ENCODE measurements around the gene EYS. TPM values are rescaled to one million over a fixed set of nuclear protein-coding genes. Genes with fewer than 3 reads are reported as not detected.

The EYS gene
- total and polyA plus RNA-seq, 2 experiments from 2014 or later: 0.04 TPM; not detected in 1

GRCh38 chr6:64064919-64065318, 1642.1 kb downstream of the EYS start:
- H3K4me3 ChIP-seq: no peak overlapping the region
- H3K27ac ChIP-seq: no peak overlapping the region
- no peak overlapping the region for H3K9ac ChIP-seq
- H3K4me2 ChIP-seq (ENCODE audit: unreplicated experiment): no peak overlapping the region
- no peaks in the 10 kb centered on the region for H3K9me3 ChIP-seq (ENCODE audit: low read depth)
- no peaks in the 10 kb centered on the region for H3K36me3 ChIP-seq (ENCODE audit: low read depth)
- no peaks in the 10 kb centered on the region for H3K27me3 ChIP-seq (replicated peaks; ENCODE audit: insufficient read depth)
- in situ Hi-C loops (cut with MboI): no loop called here
- no peaks in the 10 kb centered on the region for H3K4me1 ChIP-seq (ENCODE audit: insufficient read depth)
- TF ChIP-seq EZH2phosphoT487 (IDR thresholded peaks at IDR 0.05; ENCODE audit: insufficient read depth, low read depth): no peak
- TF ChIP-seq EZH2 (IDR thresholded peaks at IDR 0.05; ENCODE audit: insufficient read depth, poor library complexity, severe bottlenecking): no peak
- 11% methylated on average over 1 of the region's 1 CpG for WGBS, 2 experiments (ENCODE audit: low coverage in 1 of 2, low lambda C conversion rate in 2 of 2, missing lambda C conversion rate in 2 of 2)
- no peaks in the 10 kb centered on the region for H3K79me2 ChIP-seq (ENCODE audit: insufficient read depth)
- no peak overlapping the region for H2AFZ ChIP-seq
- no peaks in the 10 kb centered on the region for H3F3A ChIP-seq (ENCODE audit: insufficient read depth)
- DNase-seq: no peak
- no peaks in the 10 kb centered on the region for H3K9me2 ChIP-seq (ENCODE audit: insufficient read depth)
- no peaks in the 10 kb centered on the region for H4K20me1 ChIP-seq (ENCODE audit: insufficient read depth)

DNA sequence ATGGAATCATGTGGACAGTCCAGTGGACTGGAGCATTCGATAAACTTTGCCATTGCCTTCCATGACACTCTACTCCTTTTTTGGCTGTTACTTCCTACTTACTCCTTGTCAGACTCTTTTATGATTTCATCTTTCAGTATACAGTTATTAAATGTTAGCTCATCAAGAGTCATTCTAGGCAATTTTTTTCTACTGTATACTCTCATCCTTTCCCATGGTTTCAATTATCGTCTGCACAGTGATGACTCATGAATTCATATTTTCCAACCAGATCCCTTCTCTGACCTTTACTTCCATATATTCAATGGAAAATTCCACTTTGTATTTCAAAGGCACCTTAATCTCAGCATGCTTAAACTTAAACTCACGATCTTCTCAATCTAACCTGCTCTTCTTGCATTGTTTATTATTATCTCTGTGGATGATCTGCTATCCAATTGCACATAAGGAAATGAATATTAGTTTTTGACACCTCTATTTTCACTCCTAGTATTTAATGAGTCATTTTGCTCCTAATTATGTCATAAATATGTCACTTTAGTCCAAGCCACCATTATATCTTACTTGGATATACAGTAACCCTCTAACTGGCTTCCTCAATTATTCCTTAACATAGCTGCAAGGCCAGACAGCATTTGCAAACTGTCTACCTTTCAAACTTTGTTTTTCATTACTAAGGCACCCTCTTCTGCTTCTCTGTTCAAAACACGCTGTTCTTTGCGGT, 1643.9 kb downstream of the EYS start:
- Histone ChIP-seq H3K9me2 (ENCODE audit: insufficient read depth) (no peaks in the 10 kb centered on the region), H3F3A (ENCODE audit: insufficient read depth) (no peaks in the 10 kb centered on the region), H3K4me2 (ENCODE audit: unreplicated experiment) (no peak overlapping the region), H3K27me3 (replicated peaks; ENCODE audit: insufficient read depth) (no peaks in the 10 kb centered on the region), H2AFZ (no peak overlapping the region), H3K4me3 (no peak overlapping the region), H3K4me1 (ENCODE audit: insufficient read depth) (no peaks in the 10 kb centered on the region), H4K20me1 (ENCODE audit: insufficient read depth) (no peaks in the 10 kb centered on the region), H3K27ac (no peak overlapping the region), H3K9ac (no peak overlapping the region), H3K9me3 (ENCODE audit: low read depth) (no peaks in the 10 kb centered on the region), H3K79me2 (ENCODE audit: insufficient read depth) (no peaks in the 10 kb centered on the region), H3K36me3 (ENCODE audit: low read depth) (no peaks in the 10 kb centered on the region)
- in situ Hi-C loops (cut with MboI): no loop called here
- DNase-seq: peak; percentile 22
- no peak for TF ChIP-seq EZH2phosphoT487 (IDR thresholded peaks at IDR 0.05; ENCODE audit: insufficient read depth, low read depth)
- no peak for TF ChIP-seq EZH2 (IDR thresholded peaks at IDR 0.05; ENCODE audit: insufficient read depth, poor library complexity, severe bottlenecking)
- WGBS, 2 experiments (ENCODE audit: low coverage in 1 of 2, low lambda C conversion rate in 2 of 2, missing lambda C conversion rate in 2 of 2): 71% methylated on average over 5 of the region's 5 CpGs

- Histone ChIP-seq H3K79me2 (ENCODE audit: insufficient read depth) (no peaks in the 10 kb centered on the region), H3K9me2 (ENCODE audit: insufficient read depth) (no peaks in the 10 kb centered on the region), H3F3A (ENCODE audit: insufficient read depth) (no peaks in the 10 kb centered on the region), H3K4me3 (no peak overlapping the region), H3K4me1 (ENCODE audit: insufficient read depth) (no peaks in the 10 kb centered on the region), H3K36me3 (ENCODE audit: low read depth) (no peaks in the 10 kb centered on the region), H3K27ac (no peak overlapping the region), H3K9ac (no peak overlapping the region), H4K20me1 (ENCODE audit: insufficient read depth) (no peaks in the 10 kb centered on the region), H2AFZ (no peak overlapping the region), H3K27me3 (replicated peaks; ENCODE audit: insufficient read depth) (no peaks in the 10 kb centered on the region), H3K9me3 (ENCODE audit: low read depth) (no peaks in the 10 kb centered on the region), H3K4me2 (ENCODE audit: unreplicated experiment) (no peak overlapping the region)
- no peak for DNase-seq
- in situ Hi-C loops (cut with MboI): no loop called here
- TF ChIP-seq EZH2 (IDR thresholded peaks at IDR 0.05; ENCODE audit: insufficient read depth, poor library complexity, severe bottlenecking) (no peak), EZH2phosphoT487 (IDR thresholded peaks at IDR 0.05; ENCODE audit: insufficient read depth, low read depth) (no peak)
- 82 to 83% methylated on average over 1 of the region's 1 CpG for WGBS, 2 experiments (ENCODE audit: low coverage in 1 of 2, low lambda C conversion rate in 2 of 2, missing lambda C conversion rate in 2 of 2)
Observed at GRCh38 chr6:64054861-64055260, 1652.2 kb downstream of the EYS start.

GRCh38 chr6:64050590-64050989, 1656.4 kb downstream of the EYS start:
- DNase-seq: no peak
- Histone ChIP-seq H3K4me3 (no peak overlapping the region), H3K27me3 (replicated peaks; ENCODE audit: insufficient read depth) (no peaks in the 10 kb centered on the region; the same call in 1 of the 2 replicates), H3K9me2 (ENCODE audit: insufficient read depth) (no peaks in the 10 kb centered on the region), H3F3A (ENCODE audit: insufficient read depth) (no peaks in the 10 kb centered on the region), H3K9ac (no peak overlapping the region), H3K9me3 (ENCODE audit: low read depth) (no peaks in the 10 kb centered on the region), H4K20me1 (ENCODE audit: insufficient read depth) (no peaks in the 10 kb centered on the region), H2AFZ (no peak overlapping the region), H3K36me3 (ENCODE audit: low read depth) (no peaks in the 10 kb centered on the region), H3K4me2 (ENCODE audit: unreplicated experiment) (no peak overlapping the region), H3K27ac (no peak overlapping the region), H3K4me1 (ENCODE audit: insufficient read depth) (no peaks in the 10 kb centered on the region), H3K79me2 (ENCODE audit: insufficient read depth) (no peaks in the 10 kb centered on the region)
- in situ Hi-C loops (cut with MboI): no loop called here
- WGBS, 2 experiments (ENCODE audit: low coverage in 1 of 2, low lambda C conversion rate in 2 of 2, missing lambda C conversion rate in 2 of 2): 19 to 48% methylated on average over 1 of the region's 1 CpG
- TF ChIP-seq EZH2phosphoT487 (IDR thresholded peaks at IDR 0.05; ENCODE audit: insufficient read depth, low read depth) (no peak), EZH2 (IDR thresholded peaks at IDR 0.05; ENCODE audit: insufficient read depth, poor library complexity, severe bottlenecking) (no peak)

All from GM23248 (cell line).